AG09309 (cell line): Measurements from ENCODE around the gene RAMP3.

ENCODE experiments used
- DNase-seq: peaks from one replicate; pipeline ENCODE4 v3.0.0-alpha.2; 2010; ENCODE audit warnings: low read depth
- H3K4me3 ChIP-seq: 2 replicates; pipeline ENCODE4 v1.5.1; 2011; ENCODE audit warnings: mild to moderate bottlenecking, low read depth, low read length, moderate library complexity; ENCODE audit not compliant: control insufficient read depth
- TF ChIP-seq, protein P1 (sequence below): IDR thresholded peaks from 2 replicates; pipeline ENCODE4 v1.5.1; 2011; ENCODE audit warnings: mild to moderate bottlenecking, low read depth, low read length, inconsistent platforms; ENCODE audit not compliant: insufficient read depth, control insufficient read depth; ENCODE audit errors: missing control alignments

RAMP3 gene

DNA sequence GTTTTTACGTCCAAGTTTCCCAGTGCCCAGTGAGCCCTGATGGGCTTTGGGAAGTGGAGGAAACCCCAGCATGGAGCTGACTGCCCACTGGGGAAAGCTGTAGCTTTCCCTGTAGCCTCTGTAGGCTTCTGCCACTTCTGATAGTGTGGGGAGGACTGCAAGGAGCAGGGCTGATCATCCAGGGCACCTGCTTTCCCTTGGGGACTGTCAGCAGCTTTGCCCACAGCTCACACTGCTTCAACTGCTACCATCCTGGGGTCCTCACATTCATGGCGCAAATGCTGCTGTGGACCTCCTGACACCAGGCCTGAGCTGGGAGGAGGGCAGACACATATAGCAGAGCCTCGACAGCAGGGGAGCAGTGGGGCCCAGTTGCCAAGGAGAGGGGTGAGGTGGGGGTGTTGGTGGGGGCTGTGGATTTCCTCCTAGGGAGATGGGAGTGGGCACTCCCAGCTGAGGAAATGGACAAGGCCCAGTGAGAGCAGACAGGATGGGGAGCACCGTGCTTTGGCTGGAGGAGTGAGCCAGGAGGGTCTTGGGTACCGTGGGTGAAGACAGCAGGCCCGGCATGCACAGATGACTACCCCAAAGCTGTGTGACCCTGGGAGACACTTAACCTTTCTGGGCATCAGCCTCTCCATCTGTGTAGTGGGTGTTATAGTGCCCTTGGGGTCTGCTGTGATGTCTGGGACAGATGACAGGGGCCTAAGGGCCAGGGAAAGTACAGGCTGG is 16.2 kb downstream of the RAMP3 start:
- no peak overlapping the region for H3K4me3 ChIP-seq
- no peak for DNase-seq
- TF ChIP-seq, protein P1, sequence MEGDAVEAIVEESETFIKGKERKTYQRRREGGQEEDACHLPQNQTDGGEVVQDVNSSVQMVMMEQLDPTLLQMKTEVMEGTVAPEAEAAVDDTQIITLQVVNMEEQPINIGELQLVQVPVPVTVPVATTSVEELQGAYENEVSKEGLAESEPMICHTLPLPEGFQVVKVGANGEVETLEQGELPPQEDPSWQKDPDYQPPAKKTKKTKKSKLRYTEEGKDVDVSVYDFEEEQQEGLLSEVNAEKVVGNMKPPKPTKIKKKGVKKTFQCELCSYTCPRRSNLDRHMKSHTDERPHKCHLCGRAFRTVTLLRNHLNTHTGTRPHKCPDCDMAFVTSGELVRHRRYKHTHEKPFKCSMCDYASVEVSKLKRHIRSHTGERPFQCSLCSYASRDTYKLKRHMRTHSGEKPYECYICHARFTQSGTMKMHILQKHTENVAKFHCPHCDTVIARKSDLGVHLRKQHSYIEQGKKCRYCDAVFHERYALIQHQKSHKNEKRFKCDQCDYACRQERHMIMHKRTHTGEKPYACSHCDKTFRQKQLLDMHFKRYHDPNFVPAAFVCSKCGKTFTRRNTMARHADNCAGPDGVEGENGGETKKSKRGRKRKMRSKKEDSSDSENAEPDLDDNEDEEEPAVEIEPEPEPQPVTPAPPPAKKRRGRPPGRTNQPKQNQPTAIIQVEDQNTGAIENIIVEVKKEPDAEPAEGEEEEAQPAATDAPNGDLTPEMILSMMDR = no peak

DNA sequence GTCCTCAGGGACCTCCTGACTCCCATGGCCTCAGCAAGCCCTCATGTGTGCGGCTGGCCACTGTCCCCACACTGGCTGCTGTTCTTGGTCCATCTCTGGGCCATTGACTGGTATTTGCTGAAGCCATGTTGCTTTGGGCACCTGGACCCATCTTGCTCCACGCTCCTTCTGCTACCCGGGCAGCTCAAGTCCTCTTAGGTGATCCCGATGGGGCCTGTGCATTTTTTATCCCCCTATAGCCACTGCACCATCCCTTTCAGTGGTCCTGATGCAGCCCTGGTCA is 16.7 kb downstream of the RAMP3 start:
- no peak for DNase-seq
- no peak overlapping the region for H3K4me3 ChIP-seq

GRCh38 chr7:45174966-45175765 is 17.6 kb downstream of the RAMP3 start:
- TF ChIP-seq, protein P1 = no peak
- DNase-seq = no peak

More for the DNA sequence above, 16.7 kb downstream of the RAMP3 start:
- TF ChIP-seq, protein P1 = no peak

GRCh38 chr7:45176091-45176490 is 18.5 kb downstream of the RAMP3 start:
- no peak for DNase-seq
- TF ChIP-seq, protein P1 = no peak
- no peak overlapping the region for H3K4me3 ChIP-seq

More at GRCh38 chr7:45174966-45175765, 17.6 kb downstream of the RAMP3 start:
- no peak overlapping the region for H3K4me3 ChIP-seq

DNA sequence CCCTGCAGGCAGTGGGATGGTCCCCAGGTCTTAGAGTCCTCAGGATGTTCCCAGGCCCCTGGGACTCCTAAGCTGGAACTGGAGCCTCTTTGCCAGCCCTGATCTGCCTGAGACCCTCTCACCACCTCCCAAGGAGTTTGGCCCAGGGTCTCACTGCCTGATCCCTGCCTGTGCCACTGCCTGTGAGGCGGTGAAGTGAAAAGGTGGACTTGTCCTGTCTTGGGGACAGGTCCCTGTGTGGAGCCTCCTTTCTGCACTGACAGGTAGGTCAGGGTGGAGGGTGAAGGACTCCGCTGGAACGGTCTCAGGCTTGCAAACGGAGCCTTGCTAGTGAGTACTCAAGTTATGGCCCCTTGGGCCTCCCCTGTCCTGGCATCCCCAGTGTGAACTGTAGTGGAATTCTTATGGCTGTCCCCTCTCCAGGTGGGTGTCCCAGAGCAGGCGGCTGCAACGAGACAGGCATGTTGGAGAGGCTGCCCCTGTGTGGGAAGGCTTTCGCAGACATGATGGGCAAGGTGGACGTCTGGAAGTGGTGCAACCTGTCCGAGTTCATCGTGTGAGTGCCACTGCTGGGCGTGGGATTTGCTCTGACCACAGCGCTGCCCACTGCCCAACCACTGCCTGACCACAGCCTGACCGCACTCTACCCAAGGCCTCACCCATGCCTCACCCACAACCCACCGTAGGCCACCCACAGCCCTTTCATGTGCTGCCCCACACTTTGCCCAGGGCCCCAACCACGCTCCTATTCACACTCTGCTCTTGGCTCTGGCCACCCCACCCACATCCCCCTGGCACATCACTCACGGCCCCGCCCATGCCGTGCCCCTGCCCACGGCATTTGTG is 19.5 kb downstream of the RAMP3 start:
- no peak overlapping the region for H3K4me3 ChIP-seq
- TF ChIP-seq, protein P1 = no peak

GRCh38 chr7:45177801-45178200 is 20.2 kb downstream of the RAMP3 start:
- TF ChIP-seq, protein P1 = no peak

More for the DNA sequence above, 19.5 kb downstream of the RAMP3 start:
- DNase-seq = no peak

More at GRCh38 chr7:45177801-45178200, 20.2 kb downstream of the RAMP3 start:
- no peak for DNase-seq
- H3K4me3 ChIP-seq = no peak overlapping the region
